GM13976 (cell line): Measurements from ENCODE around the gene IKZF2.

Experiments used
- DNase-seq: peaks from one replicate; pipeline ENCODE4 v3.0.0; 2012; ENCODE audit warnings: low spot score
- in situ Hi-C: fragments of 300-500 bp; cut with MboI; formaldehyde crosslinking; loops from one replicate; pipeline ENCODE4 v1.12.0; 2022; ENCODE audit warnings: low sequenced_read_pairs, mixed read lengths, inconsistent platforms; ENCODE audit not compliant: unreplicated experiment
- TF ChIP-seq, protein P1 (sequence below): IDR thresholded peaks from 2 replicates; pipeline ENCODE4 v1.5.1; 2012; ENCODE audit warnings: borderline replicate concordance, mild to moderate bottlenecking; ENCODE audit not compliant: insufficient read depth; ENCODE audit errors: extremely low read depth, missing control alignments, control extremely low read depth

Gene IKZF2

DNA sequence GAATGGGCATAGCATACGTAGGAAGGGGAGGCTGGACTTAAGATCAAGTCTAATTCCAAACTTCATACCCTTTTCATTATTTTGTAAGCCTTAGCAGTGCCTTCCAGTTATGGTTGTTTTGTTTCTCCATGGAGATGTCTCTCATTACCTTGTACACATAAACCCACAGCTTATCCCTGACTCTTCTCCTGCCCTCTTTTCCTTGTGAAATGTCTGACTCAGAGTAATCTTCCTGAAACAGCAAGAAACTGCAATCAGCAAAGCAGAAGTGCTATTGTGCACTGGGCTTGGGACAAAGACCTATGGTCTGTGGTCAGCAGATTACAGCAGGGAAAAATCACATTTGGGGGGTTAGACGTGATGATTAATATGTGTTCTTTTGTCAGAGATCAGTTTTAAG, 176.7 kb downstream of the IKZF2 start:
- TF ChIP-seq, protein P1, sequence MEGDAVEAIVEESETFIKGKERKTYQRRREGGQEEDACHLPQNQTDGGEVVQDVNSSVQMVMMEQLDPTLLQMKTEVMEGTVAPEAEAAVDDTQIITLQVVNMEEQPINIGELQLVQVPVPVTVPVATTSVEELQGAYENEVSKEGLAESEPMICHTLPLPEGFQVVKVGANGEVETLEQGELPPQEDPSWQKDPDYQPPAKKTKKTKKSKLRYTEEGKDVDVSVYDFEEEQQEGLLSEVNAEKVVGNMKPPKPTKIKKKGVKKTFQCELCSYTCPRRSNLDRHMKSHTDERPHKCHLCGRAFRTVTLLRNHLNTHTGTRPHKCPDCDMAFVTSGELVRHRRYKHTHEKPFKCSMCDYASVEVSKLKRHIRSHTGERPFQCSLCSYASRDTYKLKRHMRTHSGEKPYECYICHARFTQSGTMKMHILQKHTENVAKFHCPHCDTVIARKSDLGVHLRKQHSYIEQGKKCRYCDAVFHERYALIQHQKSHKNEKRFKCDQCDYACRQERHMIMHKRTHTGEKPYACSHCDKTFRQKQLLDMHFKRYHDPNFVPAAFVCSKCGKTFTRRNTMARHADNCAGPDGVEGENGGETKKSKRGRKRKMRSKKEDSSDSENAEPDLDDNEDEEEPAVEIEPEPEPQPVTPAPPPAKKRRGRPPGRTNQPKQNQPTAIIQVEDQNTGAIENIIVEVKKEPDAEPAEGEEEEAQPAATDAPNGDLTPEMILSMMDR = no peak
- in situ Hi-C loops = loop anchor here (25.0 kb wide), 1 partner anchor 287 kb away; no protein-coding TSS in a partner anchor
- DNase-seq = no peak

DNA sequence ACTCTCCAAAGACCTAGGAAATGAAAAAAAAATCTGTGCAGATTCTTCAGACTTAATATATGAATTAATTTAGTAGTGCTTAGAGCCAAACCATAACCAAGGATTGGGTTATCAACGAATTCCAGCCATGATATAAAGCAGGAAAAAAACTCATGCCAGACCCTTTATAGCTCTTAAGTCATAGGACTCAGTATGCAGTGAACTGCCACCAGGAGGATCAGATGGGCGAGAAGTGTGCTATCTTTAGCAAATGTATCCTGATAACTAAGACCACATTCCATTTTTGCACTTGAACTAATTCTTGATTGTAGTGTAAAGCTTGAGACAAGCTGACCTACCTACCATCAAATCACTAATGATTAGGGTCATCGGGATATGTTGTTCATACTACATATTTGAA, 178.1 kb downstream of the IKZF2 start:
- TF ChIP-seq, protein P1 = no peak
- no peak for DNase-seq
- in situ Hi-C loops = no loop called here

DNA sequence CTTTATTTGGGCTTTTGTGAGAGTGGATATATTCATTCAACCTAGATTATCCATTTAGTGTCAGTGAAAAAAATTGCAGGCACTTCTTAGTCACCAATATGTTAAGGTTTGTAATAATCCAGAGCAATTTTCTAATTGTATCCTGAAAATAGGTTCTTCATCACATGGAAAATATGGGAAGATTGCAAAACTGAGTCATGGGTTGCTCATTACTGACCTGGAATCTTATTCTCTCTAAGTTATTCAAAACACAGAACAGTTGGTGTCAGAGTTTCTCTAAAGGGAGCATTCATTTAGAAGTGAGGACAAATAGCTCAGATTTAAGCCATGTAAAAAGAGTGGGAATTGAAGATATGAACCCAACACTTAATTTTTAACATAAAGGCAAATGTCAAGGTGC, 181.3 kb downstream of the IKZF2 start:
- TF ChIP-seq, protein P1 = no peak
- no peak for DNase-seq
- in situ Hi-C loops = no loop called here

- in situ Hi-C loops = no loop called here
Observed at GRCh38 chr2:212968284-212969081, 182.9 kb downstream of the IKZF2 start.

DNA sequence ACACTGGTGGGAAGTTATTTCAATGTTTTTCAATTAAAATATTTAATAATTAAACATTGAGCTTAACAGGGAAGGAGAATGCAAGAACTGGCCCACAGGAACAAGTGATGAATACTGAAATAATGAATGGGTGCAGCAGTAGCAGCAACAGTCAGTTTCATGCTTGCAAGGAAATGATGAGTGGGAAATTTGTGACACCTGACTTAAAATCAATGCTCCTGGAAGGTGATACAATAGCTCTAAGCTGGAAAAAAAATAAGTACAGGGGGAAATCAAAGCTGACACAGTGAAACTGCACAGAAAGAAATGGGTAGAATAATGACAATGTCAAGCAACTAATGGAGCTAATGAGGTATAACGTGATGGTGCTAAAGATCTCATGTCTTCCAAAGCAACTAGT, 184.5 kb downstream of the IKZF2 start:
- in situ Hi-C loops = no loop called here
- TF ChIP-seq, protein P1 = no peak
- DNase-seq = no peak

More at GRCh38 chr2:212968284-212969081, 182.9 kb downstream of the IKZF2 start:
- no peak for DNase-seq
- TF ChIP-seq, protein P1 = no peak

DNA sequence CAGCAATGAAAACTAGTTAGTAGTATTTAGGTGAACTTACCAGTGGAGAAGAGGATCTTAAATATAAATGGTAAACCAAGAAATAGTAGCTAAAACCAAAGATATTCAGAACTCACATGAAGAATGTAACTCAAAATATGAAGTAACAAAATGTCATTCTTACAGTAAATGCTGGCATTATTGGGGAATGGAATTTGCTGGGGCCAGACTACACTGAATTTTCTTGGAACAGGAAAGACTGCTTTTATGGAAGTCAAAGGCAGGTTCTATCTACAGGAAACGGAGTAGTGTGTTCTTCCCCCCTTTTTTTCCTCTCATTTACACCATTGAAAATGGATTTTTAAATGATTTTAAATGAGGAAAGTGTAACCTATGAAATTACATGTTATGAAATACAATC, 188.7 kb downstream of the IKZF2 start:
- TF ChIP-seq, protein P1 = no peak
- DNase-seq = no peak
- in situ Hi-C loops = no loop called here

DNA sequence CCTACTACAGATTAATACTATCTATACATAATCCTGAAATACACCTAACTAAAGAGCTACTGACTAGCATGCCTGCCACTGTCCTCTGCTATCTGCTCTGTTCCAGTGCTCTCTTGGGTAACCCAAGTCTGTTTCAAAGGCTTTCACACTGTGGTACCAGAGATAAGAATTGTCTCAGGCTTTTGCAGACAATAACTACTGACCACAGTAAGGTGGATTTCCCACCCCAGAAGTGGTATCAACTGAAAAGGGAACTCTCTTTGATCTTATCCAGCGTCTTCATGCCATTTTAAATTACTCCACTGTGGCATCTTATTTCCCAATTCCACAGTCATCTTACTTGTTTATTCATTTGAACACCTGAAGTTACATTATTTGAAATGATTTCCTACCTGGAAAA, 190.2 kb downstream of the IKZF2 start:
- TF ChIP-seq, protein P1 = no peak
- in situ Hi-C loops = no loop called here
- DNase-seq = no peak
